HepG2 (cell line): ENCODE data around the gene FSIP1. TPM values are rescaled to one million over a fixed set of nuclear protein-coding genes. Genes with fewer than 3 reads are reported as not detected.

Experiments used
- HMGA1 ChIP-seq: sonication (generic); formaldehyde crosslinking; conservative IDR thresholded peaks from 2 replicates; pipeline ENCODE4 v1.4.0; 2020; ENCODE audit warnings: missing genetic modification reagents
- MED13 ChIP-seq: sonication (generic); formaldehyde crosslinking; IDR thresholded peaks from 2 replicates; pipeline ENCODE4 v1.5.0; 2020; ENCODE audit warnings: missing genetic modification reagents
- MED8 ChIP-seq: sonication (generic); formaldehyde crosslinking; IDR thresholded peaks from 2 replicates; pipeline ENCODE4 v1.8.1; 2023; ENCODE audit warnings: mild to moderate bottlenecking, missing genetic modification reagents; ENCODE audit not compliant: insufficient replicate concordance
- PAX8 ChIP-seq: sonication (generic); formaldehyde crosslinking; IDR thresholded peaks from 2 replicates; pipeline ENCODE4 v1.8.0; 2022; ENCODE audit warnings: mild to moderate bottlenecking, missing genetic modification reagents, borderline replicate concordance
- POLR2G ChIP-seq: fragments of 200-400 bp; formaldehyde crosslinking; IDR thresholded peaks from 2 replicates; pipeline ENCODE4 v1.6.1; 2018; ENCODE audit warnings: mild to moderate bottlenecking, low read depth, low read length, moderate library complexity
- SETDB1 ChIP-seq: sonication (generic); formaldehyde crosslinking; IDR thresholded peaks from 2 replicates; pipeline ENCODE4 v1.5.1; 2020; ENCODE audit warnings: missing genetic modification reagents, mild to moderate bottlenecking, borderline replicate concordance
- SKIL ChIP-seq: sonication (generic); formaldehyde crosslinking; IDR thresholded peaks from 2 replicates; pipeline ENCODE4 v1.8.0; 2022; ENCODE audit warnings: missing genetic modification reagents, mild to moderate bottlenecking, moderate library complexity, borderline replicate concordance
- STAT5B ChIP-seq: sonication (generic); formaldehyde crosslinking; IDR thresholded peaks from 2 replicates; pipeline ENCODE4 v1.4.0; 2020; ENCODE audit warnings: missing genetic modification reagents
- THAP11 ChIP-seq: IDR thresholded peaks from 2 replicates; pipeline ENCODE4 v1.6.1; 2016; ENCODE audit warnings: missing biosample characterization, missing genetic modification reagents
- ZIK1 ChIP-seq: sonication (generic); formaldehyde crosslinking; IDR thresholded peaks from 2 replicates; pipeline ENCODE4 v1.5.0; 2020; ENCODE audit warnings: mild to moderate bottlenecking, low read depth, missing genetic modification reagents, borderline replicate concordance
- ZNF180 ChIP-seq: sonication (generic); formaldehyde crosslinking; IDR thresholded peaks from 2 replicates; pipeline ENCODE4 v1.4.0; 2020; ENCODE audit warnings: low read depth, missing genetic modification reagents, borderline replicate concordance
- ZNF20 ChIP-seq: sonication (generic); formaldehyde crosslinking; IDR thresholded peaks from 2 replicates; pipeline ENCODE4 v1.4.0; 2020; ENCODE audit warnings: mild to moderate bottlenecking, moderate library complexity, missing genetic modification reagents
- ZNF24 ChIP-seq: fragments of 450-650 bp; IDR thresholded peaks from 2 replicates; pipeline ENCODE4 v1.6.1; 2017; ENCODE audit warnings: antibody characterized with exemption, mild to moderate bottlenecking
- ZNF329 ChIP-seq: sonication (generic); formaldehyde crosslinking; IDR thresholded peaks from 2 replicates; pipeline ENCODE4 v1.9.0; 2021; ENCODE audit warnings: low read depth, mild to moderate bottlenecking, missing genetic modification reagents
- ZNF468 ChIP-seq: sonication (generic); formaldehyde crosslinking; IDR thresholded peaks from 2 replicates; pipeline ENCODE4 v1.8.0; 2022; ENCODE audit warnings: mild to moderate bottlenecking, moderate library complexity, missing genetic modification reagents
- ZNF878 ChIP-seq: sonication (generic); formaldehyde crosslinking; IDR thresholded peaks from 2 replicates; pipeline ENCODE4 v1.8.1; 2023; ENCODE audit warnings: mild to moderate bottlenecking, missing genetic modification reagents, moderate library complexity
- polyA plus RNA-seq, 8 experiments: library from polyadenylated mRNA; depleted of rRNA in 3 of 8; stranded (reverse) in 7 of 8; unstranded in 1 of 8; fragments of >200 nt; fragmentation: Illumina TruSeq in 4 of 8; extraction: Trizol in 4 of 8; gene quantifications; 2 replicates each; pipeline versions ENCODE4 v1.2.1 to v1.2.3, GENCODE V29; 2011 to 2016; ENCODE audit warnings: low read depth in 4 of 8, missing spikeins in 1 of 8, mixed read lengths in 1 of 8; ENCODE audit not compliant: insufficient read depth in 1 of 8
- total RNA-seq, 5 experiments: library from RNA; depleted of rRNA; stranded (reverse); fragments of >200 nt; fragmentation: Illumina TruSeq; extraction: Trizol; gene quantifications; 2 replicates each; pipeline ENCODE4 v1.2.3, GENCODE V29; 2016; ENCODE audit warnings: low read depth in 1 of 5
- TF ChIP-seq, protein P1 (sequence below): sonication (generic); formaldehyde crosslinking; IDR thresholded peaks from 2 replicates; pipeline ENCODE4 v1.4.0; 2020; ENCODE audit warnings: mild to moderate bottlenecking, missing genetic modification reagents
- TF ChIP-seq, protein P2 (sequence below): sonication (generic); formaldehyde crosslinking; IDR thresholded peaks from 2 replicates; pipeline ENCODE4 v1.4.0; 2020; ENCODE audit warnings: missing genetic modification reagents
- TF ChIP-seq, protein P3 (sequence below): sonication (generic); formaldehyde crosslinking; IDR thresholded peaks from 2 replicates; pipeline ENCODE4 v1.4.0; 2020; ENCODE audit warnings: missing genetic modification reagents

FSIP1 gene
- total and polyA plus RNA-seq, 2 of the 13 experiments (the other 11 are each of a cell fraction or from before 2014, with no cell fraction given): 0.18 TPM; not detected in 1

- TF ChIP-seq SKIL (CRISPR knock-in tag) (peak; percentile 56; the same call in 1 of the 2 replicates), ZNF24 (no peak), SETDB1 (no peak), STAT5B (CRISPR knock-in tag) (0 out of 2 replicates have a peak, but pooled peaks have one; percentile 24), ZNF329 (no peak), MED8 (CRISPR knock-in tag) (no peak), ZIK1 (CRISPR knock-in tag) (no peak), ZNF878 (CRISPR knock-in tag) (no peak), ZNF20 (no peak), PAX8 (CRISPR knock-in tag) (no peak), MED13 (CRISPR knock-in tag) (no peak), HMGA1 (no peak), POLR2G (peak; percentile 89), ZNF180 (CRISPR knock-in tag) (no peak), THAP11 (peak; percentile 83), ZNF468 (no peak)
- TF ChIP-seq, protein P1, sequence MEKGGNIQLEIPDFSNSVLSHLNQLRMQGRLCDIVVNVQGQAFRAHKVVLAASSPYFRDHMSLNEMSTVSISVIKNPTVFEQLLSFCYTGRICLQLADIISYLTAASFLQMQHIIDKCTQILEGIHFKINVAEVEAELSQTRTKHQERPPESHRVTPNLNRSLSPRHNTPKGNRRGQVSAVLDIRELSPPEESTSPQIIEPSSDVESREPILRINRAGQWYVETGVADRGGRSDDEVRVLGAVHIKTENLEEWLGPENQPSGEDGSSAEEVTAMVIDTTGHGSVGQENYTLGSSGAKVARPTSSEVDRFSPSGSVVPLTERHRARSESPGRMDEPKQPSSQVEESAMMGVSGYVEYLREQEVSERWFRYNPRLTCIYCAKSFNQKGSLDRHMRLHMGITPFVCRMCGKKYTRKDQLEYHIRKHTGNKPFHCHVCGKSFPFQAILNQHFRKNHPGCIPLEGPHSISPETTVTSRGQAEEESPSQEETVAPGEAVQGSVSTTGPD (CRISPR knock-in tag): no peak
- TF ChIP-seq, protein P2, sequence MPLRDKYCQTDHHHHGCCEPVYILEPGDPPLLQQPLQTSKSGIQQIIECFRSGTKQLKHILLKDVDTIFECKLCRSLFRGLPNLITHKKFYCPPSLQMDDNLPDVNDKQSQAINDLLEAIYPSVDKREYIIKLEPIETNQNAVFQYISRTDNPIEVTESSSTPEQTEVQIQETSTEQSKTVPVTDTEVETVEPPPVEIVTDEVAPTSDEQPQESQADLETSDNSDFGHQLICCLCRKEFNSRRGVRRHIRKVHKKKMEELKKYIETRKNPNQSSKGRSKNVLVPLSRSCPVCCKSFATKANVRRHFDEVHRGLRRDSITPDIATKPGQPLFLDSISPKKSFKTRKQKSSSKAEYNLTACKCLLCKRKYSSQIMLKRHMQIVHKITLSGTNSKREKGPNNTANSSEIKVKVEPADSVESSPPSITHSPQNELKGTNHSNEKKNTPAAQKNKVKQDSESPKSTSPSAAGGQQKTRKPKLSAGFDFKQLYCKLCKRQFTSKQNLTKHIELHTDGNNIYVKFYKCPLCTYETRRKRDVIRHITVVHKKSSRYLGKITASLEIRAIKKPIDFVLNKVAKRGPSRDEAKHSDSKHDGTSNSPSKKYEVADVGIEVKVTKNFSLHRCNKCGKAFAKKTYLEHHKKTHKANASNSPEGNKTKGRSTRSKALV (CRISPR knock-in tag): no peak; the same call in 1 of the 2 replicates
- TF ChIP-seq, protein P3, sequence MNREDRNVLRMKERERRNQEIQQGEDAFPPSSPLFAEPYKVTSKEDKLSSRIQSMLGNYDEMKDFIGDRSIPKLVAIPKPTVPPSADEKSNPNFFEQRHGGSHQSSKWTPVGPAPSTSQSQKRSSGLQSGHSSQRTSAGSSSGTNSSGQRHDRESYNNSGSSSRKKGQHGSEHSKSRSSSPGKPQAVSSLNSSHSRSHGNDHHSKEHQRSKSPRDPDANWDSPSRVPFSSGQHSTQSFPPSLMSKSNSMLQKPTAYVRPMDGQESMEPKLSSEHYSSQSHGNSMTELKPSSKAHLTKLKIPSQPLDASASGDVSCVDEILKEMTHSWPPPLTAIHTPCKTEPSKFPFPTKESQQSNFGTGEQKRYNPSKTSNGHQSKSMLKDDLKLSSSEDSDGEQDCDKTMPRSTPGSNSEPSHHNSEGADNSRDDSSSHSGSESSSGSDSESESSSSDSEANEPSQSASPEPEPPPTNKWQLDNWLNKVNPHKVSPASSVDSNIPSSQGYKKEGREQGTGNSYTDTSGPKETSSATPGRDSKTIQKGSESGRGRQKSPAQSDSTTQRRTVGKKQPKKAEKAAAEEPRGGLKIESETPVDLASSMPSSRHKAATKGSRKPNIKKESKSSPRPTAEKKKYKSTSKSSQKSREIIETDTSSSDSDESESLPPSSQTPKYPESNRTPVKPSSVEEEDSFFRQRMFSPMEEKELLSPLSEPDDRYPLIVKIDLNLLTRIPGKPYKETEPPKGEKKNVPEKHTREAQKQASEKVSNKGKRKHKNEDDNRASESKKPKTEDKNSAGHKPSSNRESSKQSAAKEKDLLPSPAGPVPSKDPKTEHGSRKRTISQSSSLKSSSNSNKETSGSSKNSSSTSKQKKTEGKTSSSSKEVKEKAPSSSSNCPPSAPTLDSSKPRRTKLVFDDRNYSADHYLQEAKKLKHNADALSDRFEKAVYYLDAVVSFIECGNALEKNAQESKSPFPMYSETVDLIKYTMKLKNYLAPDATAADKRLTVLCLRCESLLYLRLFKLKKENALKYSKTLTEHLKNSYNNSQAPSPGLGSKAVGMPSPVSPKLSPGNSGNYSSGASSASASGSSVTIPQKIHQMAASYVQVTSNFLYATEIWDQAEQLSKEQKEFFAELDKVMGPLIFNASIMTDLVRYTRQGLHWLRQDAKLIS (CRISPR knock-in tag): no peak
Measured at GRCh38 chr15:39782441-39783138, at the start of gene FSIP1 (continued).
